ENCODE results near the gene SCAF8.
A peak's percentile ranks its signal among the peaks of the same experiment; 100 is the strongest.

The SCAF8 gene

DNA sequence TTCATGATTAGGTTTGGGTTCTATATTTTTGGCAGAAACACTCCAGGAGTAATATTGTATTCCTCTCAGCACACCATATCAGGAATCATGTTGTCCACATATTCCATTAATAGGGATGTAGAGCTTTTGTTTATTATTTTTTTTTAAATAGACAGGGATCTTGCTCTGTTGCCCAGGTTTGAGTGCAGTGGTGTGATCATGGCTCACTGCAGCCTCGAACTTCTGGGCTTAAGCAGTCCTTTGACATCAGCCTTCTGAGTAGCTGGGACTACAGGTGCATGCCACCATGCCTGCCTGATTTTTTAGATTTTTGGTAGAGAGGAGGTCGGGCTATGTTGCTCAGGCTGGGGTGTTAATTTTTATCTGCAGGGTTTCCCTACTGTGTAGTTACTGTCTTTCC, 12.0 kb downstream of the SCAF8 start:
- in situ Hi-C loops (cut with HindIII; ENCODE audit: low sequenced_read_pairs): no loop called here
- no peak overlapping the region for H3K4me3 ChIP-seq (ENCODE audit: low read depth, low read length)
- DNase-seq (ENCODE audit: low read depth, low spot score): no peak
- TF ChIP-seq, protein P1, sequence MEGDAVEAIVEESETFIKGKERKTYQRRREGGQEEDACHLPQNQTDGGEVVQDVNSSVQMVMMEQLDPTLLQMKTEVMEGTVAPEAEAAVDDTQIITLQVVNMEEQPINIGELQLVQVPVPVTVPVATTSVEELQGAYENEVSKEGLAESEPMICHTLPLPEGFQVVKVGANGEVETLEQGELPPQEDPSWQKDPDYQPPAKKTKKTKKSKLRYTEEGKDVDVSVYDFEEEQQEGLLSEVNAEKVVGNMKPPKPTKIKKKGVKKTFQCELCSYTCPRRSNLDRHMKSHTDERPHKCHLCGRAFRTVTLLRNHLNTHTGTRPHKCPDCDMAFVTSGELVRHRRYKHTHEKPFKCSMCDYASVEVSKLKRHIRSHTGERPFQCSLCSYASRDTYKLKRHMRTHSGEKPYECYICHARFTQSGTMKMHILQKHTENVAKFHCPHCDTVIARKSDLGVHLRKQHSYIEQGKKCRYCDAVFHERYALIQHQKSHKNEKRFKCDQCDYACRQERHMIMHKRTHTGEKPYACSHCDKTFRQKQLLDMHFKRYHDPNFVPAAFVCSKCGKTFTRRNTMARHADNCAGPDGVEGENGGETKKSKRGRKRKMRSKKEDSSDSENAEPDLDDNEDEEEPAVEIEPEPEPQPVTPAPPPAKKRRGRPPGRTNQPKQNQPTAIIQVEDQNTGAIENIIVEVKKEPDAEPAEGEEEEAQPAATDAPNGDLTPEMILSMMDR (IDR thresholded peaks at IDR 0.05; ENCODE audit: low read depth, low read length): no peak

DNA sequence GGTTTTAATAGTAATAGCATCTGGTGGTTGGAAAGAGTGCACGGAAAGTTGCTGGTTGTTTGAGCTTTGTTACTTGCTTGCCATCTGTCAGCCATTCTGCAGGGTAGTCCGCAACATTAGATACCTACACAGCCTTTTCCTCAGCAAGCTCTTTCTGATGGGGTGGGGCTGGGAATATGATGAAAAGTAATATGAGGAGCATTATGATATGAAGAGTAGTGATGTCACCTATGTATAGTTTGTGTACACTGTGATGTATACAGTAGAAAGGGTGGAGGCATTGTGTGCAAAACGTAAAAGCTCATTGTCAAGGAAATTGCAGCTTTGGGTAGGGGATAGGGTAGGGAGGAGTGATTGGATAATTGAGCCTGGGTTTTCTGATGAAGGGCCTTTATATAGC, 16.1 kb downstream of the SCAF8 start:
- TF ChIP-seq, protein P1 (IDR thresholded peaks at IDR 0.05; ENCODE audit: low read depth, low read length): no peak
- in situ Hi-C loops (cut with HindIII; ENCODE audit: low sequenced_read_pairs): no loop called here
- no peak for DNase-seq (ENCODE audit: low read depth, low spot score)
- no peak overlapping the region for H3K4me3 ChIP-seq (ENCODE audit: low read depth, low read length)

DNA sequence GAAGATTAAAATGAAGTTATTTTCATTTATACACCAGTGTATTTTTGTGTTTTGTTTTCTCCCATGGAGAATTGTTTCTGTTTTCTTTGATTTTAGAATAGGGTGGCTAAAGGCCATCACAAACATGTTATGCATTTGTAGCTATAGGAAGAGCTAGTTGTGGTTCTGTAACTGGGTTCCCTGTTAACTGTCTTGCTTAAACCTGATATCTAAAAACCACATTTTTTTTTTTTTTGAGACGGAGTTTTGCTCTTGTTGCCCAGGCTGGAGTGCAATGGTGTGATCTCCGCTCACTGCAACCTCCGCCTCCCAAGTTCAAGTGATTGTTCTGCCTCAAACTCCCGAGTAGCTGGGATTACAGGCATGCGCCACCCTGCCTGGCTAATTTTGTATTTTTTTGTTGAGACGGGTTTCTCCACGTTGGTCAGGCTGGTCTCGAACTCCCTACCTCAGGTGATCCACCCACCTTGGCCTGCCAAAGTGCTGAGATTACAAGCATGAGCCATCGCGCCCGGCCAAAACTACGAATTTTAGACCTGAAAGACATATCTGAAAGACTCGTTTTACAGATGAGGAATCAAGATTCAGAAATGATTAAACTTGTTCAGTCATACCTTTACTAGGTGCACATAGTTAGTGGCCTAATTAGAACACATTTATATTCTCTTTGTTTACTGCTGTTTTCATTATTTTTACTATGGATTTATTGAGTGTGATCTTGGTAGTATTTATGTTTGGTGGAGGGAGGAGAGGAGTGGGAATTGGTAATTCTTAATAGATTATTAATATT, 18.0 kb downstream of the SCAF8 start:
- TF ChIP-seq, protein P1 (IDR thresholded peaks at IDR 0.05; ENCODE audit: low read depth, low read length): no peak
- no peak overlapping the region for H3K4me3 ChIP-seq (ENCODE audit: low read depth, low read length)
- in situ Hi-C loops (cut with HindIII; ENCODE audit: low sequenced_read_pairs): no loop called here
- no peak for DNase-seq (ENCODE audit: low read depth, low spot score)

DNA sequence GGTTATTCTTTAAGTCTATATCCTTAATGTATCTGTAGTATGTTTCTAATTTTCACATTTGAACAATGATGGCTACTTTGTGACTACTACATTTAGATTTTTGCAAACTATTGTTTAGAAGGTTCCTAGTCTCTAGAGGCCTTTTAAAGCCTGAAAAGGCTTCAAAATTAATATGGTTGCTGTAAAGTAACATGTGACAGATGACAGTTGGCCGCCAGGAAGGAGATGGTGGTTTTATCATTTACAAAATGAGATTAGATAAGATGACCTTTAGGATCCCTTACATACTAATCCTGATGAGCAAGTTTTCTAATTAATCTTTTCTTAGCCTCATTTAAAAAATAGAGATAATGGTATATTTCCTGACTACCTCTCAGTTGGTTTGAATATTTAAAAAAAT, 18.8 kb downstream of the SCAF8 start:
- TF ChIP-seq, protein P1 (IDR thresholded peaks at IDR 0.05; ENCODE audit: low read depth, low read length): no peak
- H3K4me3 ChIP-seq (ENCODE audit: low read depth, low read length): no peak overlapping the region
- DNase-seq (ENCODE audit: low read depth, low spot score): no peak
- in situ Hi-C loops (cut with HindIII; ENCODE audit: low sequenced_read_pairs): no loop called here

DNA sequence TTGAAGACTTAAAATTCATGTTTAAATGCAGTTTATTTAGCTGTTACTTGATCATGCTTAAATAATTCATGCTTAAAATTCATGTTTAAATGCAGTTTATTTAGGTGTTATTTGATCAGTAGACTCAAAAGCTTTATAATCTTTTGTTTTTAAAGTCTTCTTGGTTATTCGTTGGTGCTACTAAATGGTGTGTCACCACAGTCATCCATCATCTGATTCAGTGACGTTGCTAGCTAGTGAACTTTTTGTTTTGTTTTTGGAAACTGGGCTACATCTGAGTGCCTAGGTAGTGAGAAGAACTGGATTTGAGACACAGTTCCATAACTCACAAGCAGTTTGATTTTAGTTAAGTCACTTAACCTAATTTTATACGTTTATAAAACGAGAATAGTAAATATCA, 20.9 kb downstream of the SCAF8 start:
- DNase-seq (ENCODE audit: low read depth, low spot score): peak; percentile 46
- in situ Hi-C loops (cut with HindIII; ENCODE audit: low sequenced_read_pairs): no loop called here
- TF ChIP-seq, protein P1 (IDR thresholded peaks at IDR 0.05; ENCODE audit: low read depth, low read length): no peak
- no peak overlapping the region for H3K4me3 ChIP-seq (ENCODE audit: low read depth, low read length)

- H3K4me3 ChIP-seq (ENCODE audit: low read depth, low read length): no peak overlapping the region
- TF ChIP-seq, protein P1 (IDR thresholded peaks at IDR 0.05; ENCODE audit: low read depth, low read length): no peak
- in situ Hi-C loops (cut with HindIII; ENCODE audit: low sequenced_read_pairs): no loop called here
- no peak for DNase-seq (ENCODE audit: low read depth, low spot score)
These were observed 24.3 kb downstream of the SCAF8 start for GRCh38 chr6:154757352-154758050.

All from astrocyte of the spinal cord (primary cell).